Measurements from ENCODE around the gene AFAP1L2. TPM values are rescaled to one million over a fixed set of nuclear protein-coding genes. Genes with fewer than 3 reads are reported as not detected.
A peak's percentile ranks its signal among the peaks of the same experiment; 100 is the strongest.

Gene AFAP1L2
- total RNA-seq, 2 experiments from 2014 or later: 1.4 to 2.0 TPM

- ChIA-PET CTCF (interaction anchor here (0.6 to 2.5 kb wide), 51 partner anchors 8 to 1372 kb away, joined by 3 to 39 read pairs (median 4); partner anchors contain the start of genes ABLIM1, CCDC186 and FHIP2A), POLR2A (no interaction called here)
- Mint-ChIP-seq H3K4me1 (peaks cover 8% of the 10 kb centered on the region), H3K9me3 (ENCODE audit: low read depth) (no peaks in the 10 kb centered on the region), H3K27me3 (no peaks in the 10 kb centered on the region), H3K27ac (peak overlapping the region; percentile 59), H3K36me3 (ENCODE audit: low read depth) (no peaks in the 10 kb centered on the region), H3K4me3 (peak overlapping the region; percentile 69)
- intact Hi-C loops (cut with DNase I, micrococcal nuclease): loop anchor here (1.0 to 5.0 kb wide), 12 partner anchors 133 to 826 kb away; no protein-coding TSS in a partner anchor
- DNase-seq (peak; percentile 82), ATAC-seq (peak; percentile 81)
Measured at GRCh38 chr10:114304571-114305421, 99.5 kb downstream of the AFAP1L2 start.

GRCh38 chr10:114304017-114304570, 100.2 kb downstream of the AFAP1L2 start:
- intact Hi-C loops (cut with DNase I, micrococcal nuclease): loop anchor here (1.0 to 5.0 kb wide), 12 partner anchors 133 to 826 kb away; no protein-coding TSS in a partner anchor
- Mint-ChIP-seq H3K4me1 (peaks cover 8% of the 10 kb centered on the region), H3K27ac (peak overlapping the region; percentile 59), H3K36me3 (ENCODE audit: low read depth) (no peaks in the 10 kb centered on the region), H3K4me3 (peak overlapping the region; percentile 69), H3K9me3 (ENCODE audit: low read depth) (no peaks in the 10 kb centered on the region), H3K27me3 (no peaks in the 10 kb centered on the region)
- peak; percentile 76 for ATAC-seq
- ChIA-PET POLR2A (no interaction called here), CTCF (interaction anchor here (0.6 to 2.5 kb wide), 66 partner anchors 8 to 1373 kb away, joined by 3 to 39 read pairs (median 4); partner anchors contain the start of genes ABLIM1, CCDC186 and FHIP2A)
- DNase-seq: peak; percentile 86

- DNase-seq (no peak), ATAC-seq (no peak)
- Mint-ChIP-seq H3K36me3 (ENCODE audit: low read depth) (no peaks in the 10 kb centered on the region), H3K4me1 (peaks cover 8% of the 10 kb centered on the region), H3K27ac (no peak overlapping the region), H3K4me3 (no peak overlapping the region), H3K9me3 (ENCODE audit: low read depth) (no peaks in the 10 kb centered on the region), H3K27me3 (no peaks in the 10 kb centered on the region)
- intact Hi-C loops (cut with DNase I, micrococcal nuclease): loop anchor here (5.0 kb wide), 3 partner anchors 169 to 824 kb away; no protein-coding TSS in a partner anchor
- ChIA-PET POLR2A (no interaction called here), CTCF (interaction anchor here (0.5 to 2.5 kb wide), 56 partner anchors 9 to 1373 kb away, joined by 3 to 39 read pairs (median 4); partner anchors contain the start of genes ABLIM1, CCDC186 and FHIP2A)
Measured at GRCh38 chr10:114303556-114303955, 100.7 kb downstream of the AFAP1L2 start.

DNA sequence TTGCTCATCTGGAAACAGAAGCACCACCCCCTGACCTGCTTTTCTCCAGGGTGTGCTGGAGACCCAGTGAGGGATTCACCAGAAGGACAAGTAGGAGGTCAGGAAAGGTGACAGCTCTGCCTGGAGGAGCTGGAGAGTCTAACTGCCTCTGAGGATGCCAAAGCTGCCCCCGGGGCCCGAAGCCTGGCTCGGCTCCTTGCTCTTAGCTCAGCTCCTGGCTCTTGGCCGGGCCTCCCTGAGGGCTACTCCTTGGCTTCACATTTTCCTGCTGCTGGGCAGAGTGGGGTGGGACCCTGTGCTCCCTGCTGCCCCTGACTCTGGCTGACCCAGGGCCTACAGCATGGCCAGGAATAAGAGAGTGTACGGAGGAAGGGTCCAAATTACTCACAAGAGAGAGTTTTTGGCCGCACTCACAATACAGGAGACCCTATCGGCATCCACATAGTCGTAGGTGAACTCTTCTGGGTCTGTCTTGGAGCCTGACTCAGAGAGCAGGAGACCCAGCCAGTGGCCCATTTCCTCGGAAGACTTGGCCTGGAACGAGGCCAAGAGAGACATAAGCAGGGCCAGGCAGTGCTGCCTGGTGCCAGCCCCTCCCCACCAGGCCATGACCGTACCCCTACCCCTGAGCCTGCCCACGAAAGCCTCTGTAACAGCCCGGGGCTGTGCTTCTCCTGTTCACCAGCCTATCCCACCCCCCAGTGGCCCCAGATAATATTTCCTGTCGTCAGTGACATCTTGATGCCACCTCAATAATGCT, 102.2 kb downstream of the AFAP1L2 start:
- ChIA-PET POLR2A (no interaction called here), CTCF (interaction anchor here (0.6 to 2.3 kb wide), 5 partner anchors 17 to 577 kb away, joined by 3 to 39 read pairs (median 3); no protein-coding TSS in a partner anchor)
- Mint-ChIP-seq H3K36me3 (ENCODE audit: low read depth) (peaks cover 4% of the 10 kb centered on the region), H3K27ac (no peak overlapping the region), H3K4me1 (peaks cover 8% of the 10 kb centered on the region), H3K4me3 (no peak overlapping the region), H3K27me3 (no peaks in the 10 kb centered on the region), H3K9me3 (ENCODE audit: low read depth) (no peaks in the 10 kb centered on the region)
- ATAC-seq: no peak
- no peak for DNase-seq
- intact Hi-C loops (cut with DNase I, micrococcal nuclease): loop anchor here (5.0 kb wide), 3 partner anchors 170 to 825 kb away; no protein-coding TSS in a partner anchor

- peaks cover 1% of the 10 kb centered on the region for H3K9me3 Mint-ChIP-seq (ENCODE audit: low read depth)
- no peak overlapping the region for H3K4me3 Mint-ChIP-seq
- intact Hi-C loops (cut with DNase I, micrococcal nuclease): loop anchor here (5.0 kb wide), 3 partner anchors 171 to 826 kb away; no protein-coding TSS in a partner anchor
- H3K27ac Mint-ChIP-seq: no peak overlapping the region
- ATAC-seq (no peak), DNase-seq (no peak)
- POLR2A ChIA-PET: interaction anchor here (0.5 kb wide), 1 partner anchor 57 kb away, joined by 4 read pairs; no protein-coding TSS in a partner anchor
- peaks cover 8% of the 10 kb centered on the region for H3K4me1 Mint-ChIP-seq
- no peaks in the 10 kb centered on the region for H3K27me3 Mint-ChIP-seq
- CTCF ChIA-PET: interaction anchor here (0.6 kb wide), 1 partner anchor 89 kb away, joined by 3 read pairs; no protein-coding TSS in a partner anchor
- H3K36me3 Mint-ChIP-seq (ENCODE audit: low read depth): peaks cover 12% of the 10 kb centered on the region
Measured at GRCh38 chr10:114301177-114301576, 103.1 kb downstream of the AFAP1L2 start.

DNA sequence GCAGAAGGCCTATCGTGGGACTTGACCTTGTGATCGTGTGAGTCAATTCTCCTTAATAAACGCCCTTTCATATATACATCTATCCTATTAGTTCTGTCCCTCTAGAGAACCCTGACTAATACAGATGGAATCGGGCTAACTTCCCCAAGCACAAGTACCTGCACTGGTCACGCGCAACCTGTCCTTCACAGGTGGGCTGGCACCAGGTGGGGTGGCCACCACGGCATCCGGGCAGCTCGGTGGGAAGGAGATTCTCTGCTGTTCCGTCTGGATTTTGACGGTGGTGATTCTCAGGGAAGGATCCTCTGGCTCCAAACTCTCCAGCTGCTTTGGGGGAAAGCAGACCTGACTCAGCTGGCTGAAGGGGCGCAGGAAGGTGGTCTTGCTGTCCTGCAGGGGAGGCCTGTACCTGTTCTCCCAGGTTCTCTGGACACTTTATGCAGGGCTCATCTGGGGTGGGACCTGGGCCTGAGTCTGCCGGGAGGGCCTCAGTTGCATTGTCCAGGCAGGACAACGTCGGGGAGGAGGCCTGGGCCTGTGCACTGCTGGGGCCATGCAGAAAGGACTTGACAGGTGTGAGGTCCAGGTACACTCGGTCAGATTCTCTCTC, 104.2 kb downstream of the AFAP1L2 start:
- no peak overlapping the region for H3K4me3 Mint-ChIP-seq
- H3K4me1 Mint-ChIP-seq: peaks cover 8% of the 10 kb centered on the region
- POLR2A ChIA-PET: no interaction called here
- intact Hi-C loops (cut with DNase I, micrococcal nuclease): loop anchor here (5.0 kb wide), 3 partner anchors 172 to 827 kb away; no protein-coding TSS in a partner anchor
- ATAC-seq (no peak), DNase-seq (no peak)
- H3K27ac Mint-ChIP-seq: no peak overlapping the region
- peaks cover 21% of the 10 kb centered on the region for H3K36me3 Mint-ChIP-seq (ENCODE audit: low read depth)
- H3K27me3 Mint-ChIP-seq: no peaks in the 10 kb centered on the region
- CTCF ChIA-PET: no interaction called here
- peaks cover 9% of the 10 kb centered on the region for H3K9me3 Mint-ChIP-seq (ENCODE audit: low read depth)

GRCh38 chr10:114297136-114297705, 107.1 kb downstream of the AFAP1L2 start:
- H3K36me3 Mint-ChIP-seq (ENCODE audit: low read depth): peaks cover 26% of the 10 kb centered on the region
- H3K4me1 Mint-ChIP-seq: no peaks in the 10 kb centered on the region
- ChIA-PET POLR2A (no interaction called here), CTCF (no interaction called here)
- no peak overlapping the region for H3K4me3 Mint-ChIP-seq
- no peak overlapping the region for H3K27ac Mint-ChIP-seq
- H3K9me3 Mint-ChIP-seq (ENCODE audit: low read depth): peaks cover 12% of the 10 kb centered on the region
- intact Hi-C loops (cut with DNase I, micrococcal nuclease): no loop called here
- ATAC-seq (no peak), DNase-seq (no peak)
- H3K27me3 Mint-ChIP-seq: no peaks in the 10 kb centered on the region

DNA sequence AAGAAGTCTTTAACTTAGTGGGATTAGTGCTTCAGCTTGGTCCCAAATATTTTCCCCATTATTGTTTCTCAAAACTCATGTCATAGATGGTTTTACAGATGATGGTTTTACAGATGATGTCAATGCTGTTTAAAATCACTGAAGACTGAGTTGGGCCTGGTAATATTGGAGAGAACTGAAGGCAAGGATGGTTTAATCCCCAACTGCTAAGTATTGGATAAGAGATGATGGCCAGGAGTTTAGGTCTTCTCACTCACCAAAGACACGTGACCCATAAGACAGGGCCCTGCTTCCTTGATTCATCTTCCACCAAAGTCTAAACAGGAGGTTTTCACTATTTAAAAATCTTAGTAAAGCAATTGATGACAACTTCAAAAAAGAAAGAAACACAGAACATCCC, 108.9 kb downstream of the AFAP1L2 start:
- DNase-seq (no peak), ATAC-seq (no peak)
- Mint-ChIP-seq H3K4me1 (no peaks in the 10 kb centered on the region), H3K36me3 (ENCODE audit: low read depth) (peaks cover 26% of the 10 kb centered on the region), H3K9me3 (ENCODE audit: low read depth) (peaks cover 12% of the 10 kb centered on the region), H3K27ac (no peak overlapping the region), H3K27me3 (no peaks in the 10 kb centered on the region), H3K4me3 (no peak overlapping the region)
- intact Hi-C loops (cut with DNase I, micrococcal nuclease): no loop called here
- ChIA-PET POLR2A (no interaction called here), CTCF (no interaction called here)

GRCh38 chr10:114294549-114294948, 109.8 kb downstream of the AFAP1L2 start:
- Mint-ChIP-seq H3K27ac (no peak overlapping the region), H3K27me3 (no peaks in the 10 kb centered on the region), H3K4me3 (no peak overlapping the region), H3K9me3 (ENCODE audit: low read depth) (peaks cover 12% of the 10 kb centered on the region), H3K4me1 (no peaks in the 10 kb centered on the region), H3K36me3 (ENCODE audit: low read depth) (peaks cover 26% of the 10 kb centered on the region)
- no peak for DNase-seq
- intact Hi-C loops (cut with DNase I, micrococcal nuclease): no loop called here
- ATAC-seq: no peak
- POLR2A ChIA-PET: no interaction called here
- CTCF ChIA-PET: no interaction called here

GRCh38 chr10:114293075-114293474, 111.2 kb downstream of the AFAP1L2 start:
- Mint-ChIP-seq H3K4me1 (no peaks in the 10 kb centered on the region), H3K4me3 (no peak overlapping the region), H3K36me3 (ENCODE audit: low read depth) (peaks cover 26% of the 10 kb centered on the region), H3K9me3 (ENCODE audit: low read depth) (peaks cover 12% of the 10 kb centered on the region), H3K27me3 (no peaks in the 10 kb centered on the region), H3K27ac (no peak overlapping the region)
- DNase-seq (no peak), ATAC-seq (no peak)
- CTCF ChIA-PET: no interaction called here
- POLR2A ChIA-PET: no interaction called here
- intact Hi-C loops (cut with DNase I, micrococcal nuclease): no loop called here
